Osteoblast (primary cell): Measurements from ENCODE around the gene STON2. TPM values are rescaled to one million over a fixed set of nuclear protein-coding genes. Genes with fewer than 3 reads are reported as not detected.

Experiments
- DNase-seq: peaks from one replicate; pipeline ENCODE4 v3.0.0; 2011; ENCODE audit warnings: low spot score, mixed read lengths; ENCODE audit not compliant: insufficient read length; ENCODE audit errors: missing footprints
- H2AFZ ChIP-seq: 2 replicates; pipeline ENCODE4 v1.6.0; 2011; ENCODE audit warnings: mild to moderate bottlenecking, low read length
- H3K27ac ChIP-seq: 2 replicates; pipeline ENCODE4 v1.5.1; 2011; ENCODE audit warnings: mild to moderate bottlenecking, low read depth, low read length, moderate library complexity
- H3K27me3 ChIP-seq: 2 replicates; pipeline ENCODE4 v1.6.0; 2012; ENCODE audit warnings: mild to moderate bottlenecking, control low read depth, inconsistent platforms, low read length, moderate library complexity; ENCODE audit not compliant: insufficient read depth
- H3K36me3 ChIP-seq: 2 replicates; pipeline ENCODE4 v1.5.1; 2011; ENCODE audit warnings: mild to moderate bottlenecking, low read length, control low read depth, moderate library complexity; ENCODE audit not compliant: insufficient read depth
- H3K4me1 ChIP-seq: 2 replicates; pipeline ENCODE4 v1.5.1; 2011; ENCODE audit warnings: mild to moderate bottlenecking, low read length, control low read depth, moderate library complexity; ENCODE audit not compliant: insufficient read depth
- H3K4me2 ChIP-seq: 2 replicates; pipeline ENCODE4 v1.6.0; 2011; ENCODE audit warnings: mild to moderate bottlenecking, low read length; ENCODE audit not compliant: insufficient read depth
- H3K4me3 ChIP-seq: fragments of 200-600 bp; sonication (generic); 3 replicates; pipeline ENCODE4 v1.5.1; 2012; ENCODE audit warnings: mild to moderate bottlenecking, low read length, inconsistent platforms; ENCODE audit not compliant: insufficient read depth
- H3K79me2 ChIP-seq: 2 replicates; pipeline ENCODE4 v1.6.0; 2012; ENCODE audit warnings: mild to moderate bottlenecking, low read length, control low read depth, inconsistent platforms; ENCODE audit not compliant: insufficient read depth
- H3K9me3 ChIP-seq: 2 replicates; pipeline ENCODE4 v1.5.1; 2011; ENCODE audit warnings: low read depth, low read length, control low read depth
- H4K20me1 ChIP-seq: 2 replicates; pipeline ENCODE4 v1.6.0; 2012; ENCODE audit warnings: mild to moderate bottlenecking, low read length, control low read depth; ENCODE audit not compliant: insufficient read depth
- CTCF ChIP-seq: IDR thresholded peaks from 2 replicates; pipeline ENCODE4 v1.5.1; 2011; ENCODE audit warnings: mild to moderate bottlenecking, low read depth, low read length, moderate library complexity; ENCODE audit errors: extremely low read depth
- total RNA-seq: library from RNA; depleted of rRNA; stranded (reverse); fragments of >200 nt; gene quantifications from 2 replicates; pipeline ENCODE4 v1.2.3, GENCODE V29; 2012

STON2 gene
- total RNA-seq, 1 donor = 49.6 TPM

- Histone ChIP-seq H3K9me3 (no peaks in the 10 kb centered on the region), H2AFZ (no peak overlapping the region), H3K27ac (no peak overlapping the region), H4K20me1 (no peaks in the 10 kb centered on the region), H3K4me3 (no peak overlapping the region), H3K4me1 (no peaks in the 10 kb centered on the region), H3K79me2 (no peaks in the 10 kb centered on the region), H3K36me3 (no peaks in the 10 kb centered on the region), H3K4me2 (no peak overlapping the region), H3K27me3 (no peaks in the 10 kb centered on the region)
- DNase-seq = no peak
- TF ChIP-seq CTCF = no peak
These were observed 63.1 kb downstream of the STON2 start for GRCh38 chr14:81337073-81337472.

- no peak overlapping the region for H3K4me3 ChIP-seq
- no peaks in the 10 kb centered on the region for H3K79me2 ChIP-seq
These were observed 64.1 kb downstream of the STON2 start for GRCh38 chr14:81336009-81336408.

GRCh38 chr14:81332725-81333124 is 67.4 kb downstream of the STON2 start:
- TF ChIP-seq CTCF = no peak
- no peaks in the 10 kb centered on the region for H3K4me1 ChIP-seq
- no peak overlapping the region for H2AFZ ChIP-seq
- H3K36me3 ChIP-seq = no peaks in the 10 kb centered on the region
- H3K27me3 ChIP-seq = no peaks in the 10 kb centered on the region
- H4K20me1 ChIP-seq = no peaks in the 10 kb centered on the region
- no peak overlapping the region for H3K27ac ChIP-seq
- no peak overlapping the region for H3K4me3 ChIP-seq
- H3K79me2 ChIP-seq = no peaks in the 10 kb centered on the region
- no peaks in the 10 kb centered on the region for H3K9me3 ChIP-seq
- no peak overlapping the region for H3K4me2 ChIP-seq
- DNase-seq = no peak

More at GRCh38 chr14:81336009-81336408, 64.1 kb downstream of the STON2 start:
- DNase-seq = no peak
- Histone ChIP-seq H2AFZ (no peak overlapping the region), H3K4me1 (no peaks in the 10 kb centered on the region), H3K9me3 (no peaks in the 10 kb centered on the region), H3K4me2 (no peak overlapping the region), H3K27me3 (no peaks in the 10 kb centered on the region), H3K27ac (no peak overlapping the region), H3K36me3 (no peaks in the 10 kb centered on the region), H4K20me1 (no peaks in the 10 kb centered on the region)
- TF ChIP-seq CTCF = no peak

GRCh38 chr14:81331229-81332021 is 68.7 kb downstream of the STON2 start:
- no peak overlapping the region for H3K4me2 ChIP-seq
- peak; percentile 46 for DNase-seq
- H4K20me1 ChIP-seq = no peaks in the 10 kb centered on the region
- no peaks in the 10 kb centered on the region for H3K79me2 ChIP-seq
- H3K9me3 ChIP-seq = no peaks in the 10 kb centered on the region
- no peaks in the 10 kb centered on the region for H3K4me1 ChIP-seq
- H3K27me3 ChIP-seq = no peaks in the 10 kb centered on the region
- no peak for TF ChIP-seq CTCF
- H3K36me3 ChIP-seq = no peaks in the 10 kb centered on the region
- no peak overlapping the region for H3K4me3 ChIP-seq
- no peak overlapping the region for H3K27ac ChIP-seq
- H2AFZ ChIP-seq = no peak overlapping the region
